IMR-90 (cell line): ENCODE results near the gene NDUFA13. TPM values are rescaled to one million over a fixed set of nuclear protein-coding genes. Genes with fewer than 3 reads are reported as not detected.

Experiments used
- ATAC-seq: fragments of 200-7000 bp; cut with Tn5 transposase; 2 replicates; pipeline ENCODE4 v1.9.1; 2020; ENCODE audit warnings: low read depth, mild to moderate bottlenecking, moderate library complexity
- BruUV-seq: library from RNA; stranded (reverse); fragments of 400-500 nt; replicated peaks from 2 replicates; lab custom pipeline; 2021; lab: Mats Ljungman, UMichigan
- CTCF ChIA-PET: fragments of 300-600 bp; formaldehyde crosslinking; extraction: SDS; loops from one replicate; lab custom pipeline; 2021; ENCODE audit warnings: antibody characterized with exemption; lab: Yijun Ruan, JAX
- POLR2A ChIA-PET: fragments of 300-600 bp; sonication (Branson Sonifier 250); formaldehyde crosslinking; loops from one replicate; lab custom pipeline; 2022; ENCODE audit warnings: antibody characterized with exemption; ENCODE audit not compliant: unreplicated experiment; lab: Charles Lee
- DNase-seq: peaks from one replicate; pipeline ENCODE4 v3.0.0; 2013
- H2AFZ ChIP-seq: replicated peaks from 2 replicates; pipeline ENCODE3; 2013; ENCODE audit warnings: low read length, mild to moderate bottlenecking; ENCODE audit not compliant: poor library complexity
- H2AK5ac ChIP-seq: 2 replicates; pipeline ENCODE4 v1.6.1; 2013; ENCODE audit warnings: low read depth, low read length, inconsistent platforms
- H2AK9ac ChIP-seq: replicated peaks from 2 replicates; pipeline ENCODE3; 2013; ENCODE audit warnings: mild to moderate bottlenecking, low read depth, low read length, moderate library complexity; ENCODE audit not compliant: poor library complexity
- H2BK120ac ChIP-seq: 2 replicates; pipeline ENCODE4 v1.6.1; 2013; ENCODE audit warnings: low read depth, low read length, inconsistent platforms
- H2BK15ac ChIP-seq: 3 replicates; pipeline ENCODE4 v1.6.1; 2013; ENCODE audit warnings: low read depth, low read length, inconsistent platforms
- H2BK20ac ChIP-seq: 2 replicates; pipeline ENCODE4 v1.6.1; 2013; ENCODE audit warnings: low read depth, mild to moderate bottlenecking, inconsistent platforms, low read length, moderate library complexity
- H2BK5ac ChIP-seq: 2 replicates; pipeline ENCODE4 v1.6.1; 2013; ENCODE audit warnings: mild to moderate bottlenecking, low read depth, low read length, inconsistent platforms; ENCODE audit not compliant: poor library complexity, severe bottlenecking
- H3K14ac ChIP-seq: replicated peaks from 2 replicates; pipeline ENCODE4 v1.6.1; 2013; ENCODE audit warnings: low read depth, low read length, inconsistent platforms
- H3K18ac ChIP-seq: 2 replicates; pipeline ENCODE4 v1.6.1; 2013; ENCODE audit warnings: low read depth, low read length, control low read depth
- H3K23ac ChIP-seq: 2 replicates; pipeline ENCODE4 v1.6.1; 2013; ENCODE audit warnings: low read depth, low read length, inconsistent platforms
- H3K27ac ChIP-seq: 2 replicates; pipeline ENCODE4 v1.5.1; 2013; ENCODE audit warnings: mild to moderate bottlenecking, control low read depth, low read length; ENCODE audit not compliant: insufficient read depth
- H3K27me3 ChIP-seq: 2 replicates; pipeline ENCODE4 v1.6.1; 2013; ENCODE audit warnings: low read length; ENCODE audit not compliant: control insufficient read depth, insufficient read depth
- H3K36me3 ChIP-seq: 2 replicates; pipeline ENCODE4 v1.6.1; 2013; ENCODE audit warnings: low read length, mixed read lengths; ENCODE audit not compliant: control insufficient read depth, insufficient read depth
- H3K4ac ChIP-seq: 2 replicates; pipeline ENCODE4 v1.6.1; 2013; ENCODE audit warnings: low read depth, low read length, inconsistent platforms
- H3K4me1 ChIP-seq: 2 replicates; pipeline ENCODE4 v1.6.1; 2013; ENCODE audit warnings: low read length, mixed read lengths; ENCODE audit not compliant: control insufficient read depth, insufficient read depth
- H3K4me2 ChIP-seq: 2 replicates; pipeline ENCODE4 v1.6.1; 2013; ENCODE audit warnings: low read depth, mild to moderate bottlenecking, control low read depth, low read length, moderate library complexity
- H3K4me3 ChIP-seq: 2 replicates; pipeline ENCODE4 v1.5.1; 2013; ENCODE audit warnings: low read depth, mild to moderate bottlenecking, control low read depth, low read length, moderate library complexity; ENCODE audit not compliant: insufficient read depth
- H3K56ac ChIP-seq: 2 replicates; pipeline ENCODE4 v1.6.1; 2013; ENCODE audit warnings: low read length, inconsistent platforms; ENCODE audit not compliant: insufficient read depth; ENCODE audit errors: extremely low read depth
- H3K79me1 ChIP-seq, 2 experiments: 2 replicates each; pipeline ENCODE4 v1.6.1; 2013; ENCODE audit warnings: low read length in 2 of 2, inconsistent platforms in 1 of 2, low read depth in 1 of 2
- H3K9ac ChIP-seq: 2 replicates; pipeline ENCODE4 v1.6.1; 2013; ENCODE audit warnings: low read depth, low read length, control low read depth
- H3K9me1 ChIP-seq: 2 replicates; pipeline ENCODE4 v1.6.1; 2013; ENCODE audit warnings: low read length, inconsistent platforms; ENCODE audit not compliant: insufficient read depth
- H3K9me3 ChIP-seq: 2 replicates; pipeline ENCODE4 v1.6.1; 2013; ENCODE audit warnings: low read length; ENCODE audit not compliant: control insufficient read depth, insufficient read depth
- H4K20me1 ChIP-seq: 2 replicates; pipeline ENCODE4 v1.6.1; 2013; ENCODE audit warnings: low read length, inconsistent platforms; ENCODE audit not compliant: insufficient read depth
- H4K5ac ChIP-seq: 2 replicates; pipeline ENCODE4 v1.6.1; 2013; ENCODE audit warnings: mild to moderate bottlenecking, low read depth, low read length, control low read depth
- H4K8ac ChIP-seq, 2 experiments: 2 replicates each; pipeline ENCODE4 v1.6.1; 2013; ENCODE audit warnings: low read depth in 2 of 2, low read length in 2 of 2, control low read depth in 1 of 2, inconsistent platforms in 1 of 2
- H4K91ac ChIP-seq: 2 replicates; pipeline ENCODE4 v1.6.1; 2013; ENCODE audit warnings: low read depth, low read length, inconsistent platforms; ENCODE audit not compliant: insufficient read depth
- CEBPB ChIP-seq: IDR thresholded peaks from 2 replicates; pipeline ENCODE4 v1.6.1; 2012; ENCODE audit warnings: low read depth, low read length, improper control_type of control experiment
- WGBS, 2 experiments: methylation state at CpG; one replicate each; pipeline versions ENCODE4 v1.1.5 to v1.1.7; 2013; ENCODE audit warnings: missing lambda C conversion rate in 2 of 2; ENCODE audit not compliant: insufficient read length in 1 of 2; ENCODE audit errors: extremely low coverage in 2 of 2; 5-methylcytosine and 5-hydroxymethylcytosine counted together
- dilution Hi-C: fragments of 300-500 bp; cut with HindIII; formaldehyde crosslinking; loops from one replicate; pipeline ENCODE4 v1.14.3; 2018; ENCODE audit warnings: low sequenced_read_pairs; ENCODE audit not compliant: unreplicated experiment
- in situ Hi-C: fragments of 300-500 bp; cut with MboI; formaldehyde crosslinking; loops from 3 replicates; pipeline ENCODE4 v1.14.3; 2019; ENCODE audit warnings: low sequenced_read_pairs, inconsistent platforms, mixed read lengths
- intact Hi-C: fragments of 100-400 bp; cut with micrococcal nuclease; formaldehyde crosslinking; loops from 2 replicates; pipeline ENCODE4 v1.10.0; 2022
- polyA plus RNA-seq, 3 experiments: library from polyadenylated mRNA; depleted of rRNA; stranded (reverse); fragments of >200 nt; gene quantifications; 2 replicates each; pipeline ENCODE4 v1.2.3, GENCODE V29; 2012; ENCODE audit warnings: low replicate concordance in 1 of 3
- total RNA-seq: library from RNA; depleted of rRNA; stranded (reverse); fragments of >200 nt; gene quantifications from 2 replicates; pipeline ENCODE4 v1.2.3, GENCODE V29; 2012
- TF ChIP-seq, protein P1 (sequence below): conservative IDR thresholded peaks from 2 replicates; pipeline ENCODE4 v1.5.1; 2012; ENCODE audit warnings: mild to moderate bottlenecking, low read depth, low read length, improper control_type of control experiment

Gene NDUFA13
- total and polyA plus RNA-seq, 2 of the 4 experiments (the other 2 are of a cell fraction), result 30.6 to 667 TPM

DNA sequence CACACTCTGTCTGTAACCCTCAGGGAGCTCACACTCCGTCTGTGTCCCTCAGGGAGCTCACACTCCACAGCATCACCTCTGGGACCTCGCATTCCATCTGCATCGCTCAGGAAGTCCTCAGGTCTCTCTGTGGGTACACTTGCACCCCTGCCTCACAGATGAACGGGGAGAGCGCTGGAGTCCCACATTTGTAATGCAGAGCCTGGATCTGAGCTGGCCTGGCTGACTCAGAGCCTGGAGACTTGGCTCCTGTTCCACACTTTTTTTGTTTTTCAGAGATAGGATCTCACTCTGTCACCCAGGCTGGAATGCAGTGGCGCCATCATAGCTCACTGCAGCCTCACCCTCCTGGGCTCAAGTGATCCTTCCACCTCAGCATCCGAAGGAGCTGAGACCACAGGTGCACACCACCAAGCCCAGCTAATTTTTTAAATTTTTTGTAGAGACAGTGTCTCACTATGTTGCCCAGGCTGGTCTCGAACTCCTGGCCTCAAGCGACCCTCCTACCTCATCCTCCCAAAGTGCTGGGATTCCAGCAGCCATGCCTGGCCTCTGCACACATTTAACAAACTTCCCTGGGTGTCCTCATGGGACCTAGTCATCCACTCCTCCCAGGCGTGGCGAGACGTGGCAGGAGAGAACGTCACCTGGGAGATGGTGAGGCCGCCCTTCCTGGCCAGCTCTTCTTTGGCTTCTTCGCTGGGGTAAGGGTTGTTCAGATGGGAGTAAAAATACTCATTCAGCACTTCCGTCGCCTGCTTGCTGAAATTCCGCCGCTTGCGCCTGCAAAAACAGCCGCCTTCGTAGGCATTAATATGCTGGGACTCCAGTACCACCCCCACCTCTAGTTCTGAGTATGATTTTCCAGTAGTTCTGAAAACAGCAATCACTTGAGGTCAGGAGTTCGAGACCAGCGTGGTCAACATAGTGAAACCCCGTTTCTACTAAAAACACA lies 53.1 kb downstream of the NDUFA13 start:
- TF ChIP-seq, protein P1, sequence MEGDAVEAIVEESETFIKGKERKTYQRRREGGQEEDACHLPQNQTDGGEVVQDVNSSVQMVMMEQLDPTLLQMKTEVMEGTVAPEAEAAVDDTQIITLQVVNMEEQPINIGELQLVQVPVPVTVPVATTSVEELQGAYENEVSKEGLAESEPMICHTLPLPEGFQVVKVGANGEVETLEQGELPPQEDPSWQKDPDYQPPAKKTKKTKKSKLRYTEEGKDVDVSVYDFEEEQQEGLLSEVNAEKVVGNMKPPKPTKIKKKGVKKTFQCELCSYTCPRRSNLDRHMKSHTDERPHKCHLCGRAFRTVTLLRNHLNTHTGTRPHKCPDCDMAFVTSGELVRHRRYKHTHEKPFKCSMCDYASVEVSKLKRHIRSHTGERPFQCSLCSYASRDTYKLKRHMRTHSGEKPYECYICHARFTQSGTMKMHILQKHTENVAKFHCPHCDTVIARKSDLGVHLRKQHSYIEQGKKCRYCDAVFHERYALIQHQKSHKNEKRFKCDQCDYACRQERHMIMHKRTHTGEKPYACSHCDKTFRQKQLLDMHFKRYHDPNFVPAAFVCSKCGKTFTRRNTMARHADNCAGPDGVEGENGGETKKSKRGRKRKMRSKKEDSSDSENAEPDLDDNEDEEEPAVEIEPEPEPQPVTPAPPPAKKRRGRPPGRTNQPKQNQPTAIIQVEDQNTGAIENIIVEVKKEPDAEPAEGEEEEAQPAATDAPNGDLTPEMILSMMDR, result no peak
- no peak for TF ChIP-seq CEBPB
- no peaks in the 10 kb centered on the region for H3K79me1 ChIP-seq
- H3K9ac ChIP-seq, result no peak overlapping the region
- ChIA-PET CTCF (interaction anchor here (1.1 kb wide), 1 partner anchor 16 kb away, joined by 4 read pairs; no protein-coding TSS in a partner anchor), POLR2A (no interaction called here)
- H3K18ac ChIP-seq, result no peak overlapping the region
- H3K4ac ChIP-seq, result no peak overlapping the region
- ATAC-seq (peak; percentile 67), DNase-seq (peak; percentile 67)
- H3K9me1 ChIP-seq, result no peaks in the 10 kb centered on the region
- H3K23ac ChIP-seq, result no peak overlapping the region
- in situ Hi-C loops, result no loop called here
- no peak overlapping the region for H3K4me3 ChIP-seq
- no peak overlapping the region for H3K14ac ChIP-seq
- H2AFZ ChIP-seq, result peak overlapping the region; percentile 56
- 75% methylated on average over 5 of the region's 25 CpGs; no CpG with 5 or more reads in 1 of the 2 experiments for WGBS, 2 experiments
- peaks cover 2% of the 10 kb centered on the region; the same call in 1 of the 2 replicates for H3K36me3 ChIP-seq
- dilution Hi-C loops, result no loop called here
- H3K27me3 ChIP-seq, result no peaks in the 10 kb centered on the region
- no peaks in the 10 kb centered on the region for H3K9me3 ChIP-seq
- H4K8ac ChIP-seq, result no peak overlapping the region
- no peak overlapping the region for H4K5ac ChIP-seq
- H3K4me2 ChIP-seq, result no peak overlapping the region
- no peak overlapping the region; the same call in 1 of the 2 replicates for H2AK5ac ChIP-seq
- BruUV-seq, result no TSS peak
- peaks cover 5% of the 10 kb centered on the region for H3K4me1 ChIP-seq
- intact Hi-C loops, result loop anchor here (5.0 kb wide), 1 partner anchor 48 kb away; the partner anchor contains the start of gene PBX4
- H2BK20ac ChIP-seq, result no peak overlapping the region
- no peak overlapping the region for H2BK15ac ChIP-seq
- no peaks in the 10 kb centered on the region; the same call in 1 of the 2 replicates for H4K20me1 ChIP-seq
- H2BK120ac ChIP-seq, result 0 out of 2 replicates have a peak overlapping the region, but pooled peaks have one; percentile 16
- H4K91ac ChIP-seq, result no peak overlapping the region
- no peak overlapping the region for H3K56ac ChIP-seq
- H2BK5ac ChIP-seq, result no peak overlapping the region
- H3K27ac ChIP-seq, result no peak overlapping the region
- H2AK9ac ChIP-seq, result no peak overlapping the region
